IPS DF 4.7 (cell line): ENCODE measurements around the gene MAD1L1.

ENCODE experiments used
- DNase-seq: peaks from one replicate; pipeline ENCODE4 v3.0.0-alpha.2; 2013; ENCODE audit warnings: low spot score; ENCODE audit errors: extremely low read depth

The MAD1L1 gene

DNA sequence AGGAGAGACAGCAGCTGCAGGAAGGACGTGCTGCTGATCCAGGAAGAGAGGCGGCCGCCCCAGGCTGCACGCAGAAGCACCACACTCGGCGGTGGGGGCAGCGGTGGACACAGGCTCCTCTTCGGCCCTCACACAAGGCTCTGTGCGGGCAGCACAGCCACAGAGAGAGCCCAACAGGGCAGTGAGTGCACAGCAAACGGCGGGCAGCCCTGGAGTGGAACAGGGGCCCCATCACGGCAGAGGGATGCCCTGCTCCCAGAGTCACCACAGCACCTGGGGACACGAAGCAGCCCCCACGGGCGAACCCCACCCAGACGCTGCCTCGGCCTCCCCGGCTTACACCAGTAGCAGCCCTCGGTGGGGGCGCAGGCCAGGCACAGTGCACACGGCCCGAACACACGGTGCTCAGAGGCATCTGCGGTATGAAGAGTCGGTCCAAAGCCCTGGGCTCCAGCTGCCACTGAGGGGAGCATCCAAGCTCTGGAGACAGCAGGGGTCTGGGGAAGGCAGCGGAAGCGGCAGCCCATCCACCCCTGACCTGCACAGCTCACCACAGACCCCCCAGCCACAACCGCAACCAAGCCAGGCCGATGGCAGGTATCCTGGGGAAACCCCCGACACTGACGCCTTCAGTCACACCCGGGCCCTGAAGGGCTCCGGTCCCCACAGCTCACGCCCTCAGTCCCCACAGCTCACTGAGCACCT, 26.1 kb upstream of the MAD1L1 start:
- no peak for DNase-seq

- DNase-seq, result no peak
Measured at GRCh38 chr7:2257651-2258050, 24.9 kb upstream of the MAD1L1 start.

GRCh38 chr7:2257046-2257551, 24.4 kb upstream of the MAD1L1 start:
- DNase-seq, result no peak

DNA sequence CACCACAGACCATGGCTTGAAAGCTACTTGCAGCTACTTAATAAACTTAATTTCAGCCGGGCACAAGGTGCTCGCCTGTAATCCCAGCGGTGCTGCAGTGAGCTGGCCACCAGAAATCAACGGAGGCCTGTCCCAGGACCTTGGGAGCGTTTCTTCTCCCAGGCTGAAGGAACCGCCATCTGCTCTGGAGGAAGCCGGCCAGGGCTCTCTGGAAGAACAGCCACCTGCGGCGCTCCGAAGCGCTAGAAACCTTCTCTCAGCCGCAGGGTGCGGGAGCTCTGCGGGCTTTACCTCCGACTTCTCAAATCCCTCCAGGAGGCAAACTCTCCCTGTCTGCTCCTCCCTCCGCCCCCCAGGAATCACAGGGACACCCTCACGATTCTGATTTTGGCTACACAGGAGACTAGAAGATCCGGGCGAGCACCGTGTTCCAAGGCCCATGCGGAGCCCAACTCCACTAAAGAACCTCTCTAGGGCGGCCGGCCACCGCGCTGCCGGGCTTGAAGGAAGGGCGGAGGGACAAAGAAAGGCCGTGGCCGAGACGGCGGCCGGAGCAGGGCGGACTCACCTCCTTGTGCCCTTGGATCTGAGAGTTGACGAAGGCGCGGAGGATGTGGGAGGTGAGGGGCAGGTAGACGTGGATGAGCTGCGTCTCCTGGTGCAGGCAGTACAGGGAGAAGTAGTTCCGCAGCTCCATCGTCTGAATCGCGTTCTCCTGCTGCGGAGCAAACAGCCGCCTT, 23.7 kb upstream of the MAD1L1 start:
- DNase-seq, result no peak

DNA sequence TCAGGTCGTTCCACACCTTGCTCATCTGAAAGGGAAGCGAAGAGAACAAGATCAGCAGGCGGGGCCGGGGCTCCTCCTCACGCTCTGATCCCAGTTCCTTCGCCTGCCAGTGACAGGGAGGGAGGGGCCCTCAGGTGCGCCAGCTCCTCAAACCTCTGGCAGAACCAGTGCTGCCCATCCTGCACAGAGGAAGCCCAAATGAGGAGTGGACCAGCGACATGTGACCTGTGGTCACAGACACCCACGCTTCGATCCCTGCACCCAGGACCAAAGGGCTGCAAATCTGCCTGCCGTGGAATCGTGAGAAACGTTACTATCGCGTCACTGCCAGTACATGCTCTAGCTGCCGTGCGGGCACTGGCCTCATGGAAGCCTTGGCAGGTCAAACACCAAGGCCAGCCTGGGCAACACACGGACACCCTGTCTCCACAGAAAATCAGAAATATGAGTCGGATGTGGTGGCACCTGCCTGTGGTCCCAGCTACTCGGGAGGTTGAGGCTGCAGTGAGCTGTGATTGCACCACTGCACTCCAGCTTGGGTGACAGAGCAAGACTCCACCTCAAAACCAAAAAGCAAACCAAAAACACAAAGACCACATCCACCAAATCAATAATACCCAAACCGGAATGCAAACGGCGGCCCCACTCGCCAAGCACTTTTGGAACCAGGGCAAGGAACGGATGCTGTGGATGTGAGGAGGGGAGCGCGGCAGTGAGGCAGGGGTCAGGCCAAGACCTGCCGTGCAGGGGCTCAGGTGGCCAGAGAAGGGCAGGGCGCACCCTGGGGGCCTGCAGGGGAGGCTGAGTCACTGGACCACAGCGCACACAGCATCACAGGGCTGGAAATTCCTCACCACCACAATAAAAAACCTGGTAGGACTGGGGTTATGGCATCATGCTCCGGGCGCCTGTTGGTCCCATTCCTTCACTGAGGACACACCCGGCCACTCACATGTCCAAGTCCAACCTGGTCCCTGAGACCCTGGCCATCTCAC, 22.7 kb upstream of the MAD1L1 start:
- no peak for DNase-seq

- DNase-seq, result no peak
Measured at GRCh38 chr7:2254429-2255144, 21.8 kb upstream of the MAD1L1 start.

GRCh38 chr7:2253525-2254244, 20.9 kb upstream of the MAD1L1 start:
- DNase-seq, result no peak

DNA sequence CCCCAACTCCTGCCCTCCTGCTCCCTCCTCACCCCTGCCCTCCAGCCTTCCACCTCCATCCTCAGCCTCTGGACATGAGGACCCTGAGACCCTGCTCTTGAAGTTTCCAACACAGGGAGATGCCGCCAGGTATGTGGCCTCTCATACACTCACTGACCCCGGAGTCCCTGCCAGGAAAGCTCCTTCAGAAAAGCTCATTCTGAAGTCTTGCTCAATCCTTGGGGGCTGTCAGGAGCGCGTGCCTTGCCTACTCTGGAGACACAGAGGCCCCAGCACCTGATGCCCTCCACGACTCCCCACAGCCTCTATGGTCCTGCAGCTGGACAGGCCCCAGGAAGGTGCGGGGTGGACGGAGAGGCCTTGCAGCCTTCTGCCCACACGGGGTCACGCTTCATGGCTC, 20.3 kb upstream of the MAD1L1 start:
- DNase-seq, result no peak

DNA sequence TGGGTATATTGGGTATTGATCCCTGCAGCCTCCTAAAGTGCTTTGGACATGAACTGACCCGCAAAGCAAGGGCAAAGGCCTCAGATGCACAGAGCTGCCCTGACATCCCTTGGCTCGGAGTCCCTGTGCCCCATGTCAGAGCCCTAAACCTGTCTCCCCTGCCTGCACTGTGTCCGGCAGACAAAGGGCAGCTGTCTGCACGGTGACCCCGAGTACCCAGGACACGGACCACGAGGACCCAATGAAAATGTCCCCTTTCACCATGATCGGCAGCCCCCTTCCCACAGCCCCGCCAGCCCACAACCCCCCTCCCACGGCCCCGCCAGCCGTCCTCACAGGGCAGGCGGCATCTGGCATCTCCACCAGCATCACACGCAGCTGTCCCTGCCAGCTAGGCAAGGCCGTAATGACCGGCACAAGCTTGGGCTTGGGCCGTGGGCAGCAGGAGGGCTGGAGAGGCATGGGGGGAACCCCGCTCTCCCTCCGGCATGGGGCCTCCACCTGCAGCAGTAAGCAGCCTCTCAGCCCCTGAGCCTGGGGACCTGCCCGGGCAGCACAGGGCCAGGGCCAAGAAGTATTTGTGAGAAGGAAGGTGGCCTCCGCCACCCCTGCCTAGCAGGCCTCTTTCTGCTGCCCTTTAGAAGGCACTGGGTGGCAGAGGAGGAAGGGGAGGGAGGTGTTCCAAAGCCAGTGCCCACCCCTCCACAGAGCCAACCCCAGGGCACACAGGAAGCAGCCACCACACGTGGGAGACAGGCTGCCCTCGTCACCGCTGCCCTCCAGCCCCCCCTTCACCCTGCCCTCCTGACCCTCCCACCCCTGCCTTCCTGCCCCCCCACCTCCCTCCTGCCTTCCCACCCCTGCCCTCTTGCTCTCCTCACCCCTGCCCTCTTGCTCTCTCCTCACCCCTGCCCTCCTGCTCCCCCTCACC, 19.4 kb upstream of the MAD1L1 start:
- DNase-seq, result no peak

DNA sequence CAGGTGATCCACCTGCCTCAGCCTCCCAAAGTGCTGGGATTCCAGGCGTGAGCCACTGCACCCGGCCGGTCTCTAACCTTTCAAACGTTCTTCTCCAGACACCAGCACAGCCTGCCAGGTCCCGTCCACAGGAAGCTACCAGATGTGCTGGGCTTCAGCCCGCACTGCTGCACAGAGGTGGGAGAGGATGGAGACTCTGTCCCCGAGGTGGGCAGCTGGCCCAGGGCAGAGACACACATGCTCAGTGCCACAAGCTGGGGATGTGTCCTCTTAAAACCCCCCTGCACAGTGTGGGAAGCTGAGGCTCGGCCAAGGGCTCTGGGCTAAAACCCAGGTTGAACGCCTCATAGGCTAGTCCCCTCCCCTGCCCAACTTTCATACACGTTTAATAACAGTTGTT, 18.6 kb upstream of the MAD1L1 start:
- DNase-seq, result no peak

GRCh38 chr7:2249744-2250323, 17.1 kb upstream of the MAD1L1 start:
- DNase-seq, result no peak

GRCh38 chr7:2248984-2249694, 16.4 kb upstream of the MAD1L1 start:
- DNase-seq, result no peak

DNA sequence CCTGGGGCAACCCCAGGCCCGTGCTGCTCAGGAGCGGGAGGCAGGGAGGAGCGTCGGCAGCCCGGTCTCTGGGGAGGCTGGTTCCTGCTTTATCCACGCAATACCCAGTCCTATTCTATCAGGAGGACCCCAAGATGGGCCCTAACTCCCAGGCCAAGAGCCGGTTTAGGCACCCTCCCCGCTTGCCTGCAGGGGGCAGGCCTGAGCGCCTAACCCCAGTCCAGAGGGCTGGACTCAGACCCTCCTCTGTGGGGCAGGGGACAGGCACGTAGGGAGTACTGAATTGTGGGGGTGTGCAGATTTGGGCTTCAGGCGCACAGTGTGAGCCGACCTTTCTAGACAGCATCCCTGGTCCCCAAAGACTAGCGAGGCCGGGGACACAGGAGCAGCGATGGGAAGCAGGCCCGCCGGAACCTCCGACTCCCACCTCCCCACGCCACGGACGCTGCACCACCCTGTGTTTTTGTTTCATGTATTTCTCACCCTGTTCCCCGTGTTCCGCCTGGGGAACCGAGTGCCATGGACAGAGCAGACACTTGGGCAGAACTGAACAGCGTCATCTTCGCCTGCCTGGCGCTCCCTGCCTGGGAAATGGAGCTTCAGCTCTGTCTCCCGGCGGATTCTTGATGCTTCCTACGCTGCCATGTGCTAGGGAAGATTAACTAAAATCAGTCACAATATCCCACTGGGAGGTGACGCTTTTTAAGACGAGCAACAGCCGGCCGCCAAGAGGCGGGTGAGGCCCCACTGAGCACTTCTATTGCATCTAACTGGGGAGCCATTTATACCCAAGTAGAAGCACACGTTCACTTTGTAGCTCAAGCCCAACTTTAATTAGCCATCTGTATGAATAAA, 14.6 kb upstream of the MAD1L1 start:
- no peak for DNase-seq

DNA sequence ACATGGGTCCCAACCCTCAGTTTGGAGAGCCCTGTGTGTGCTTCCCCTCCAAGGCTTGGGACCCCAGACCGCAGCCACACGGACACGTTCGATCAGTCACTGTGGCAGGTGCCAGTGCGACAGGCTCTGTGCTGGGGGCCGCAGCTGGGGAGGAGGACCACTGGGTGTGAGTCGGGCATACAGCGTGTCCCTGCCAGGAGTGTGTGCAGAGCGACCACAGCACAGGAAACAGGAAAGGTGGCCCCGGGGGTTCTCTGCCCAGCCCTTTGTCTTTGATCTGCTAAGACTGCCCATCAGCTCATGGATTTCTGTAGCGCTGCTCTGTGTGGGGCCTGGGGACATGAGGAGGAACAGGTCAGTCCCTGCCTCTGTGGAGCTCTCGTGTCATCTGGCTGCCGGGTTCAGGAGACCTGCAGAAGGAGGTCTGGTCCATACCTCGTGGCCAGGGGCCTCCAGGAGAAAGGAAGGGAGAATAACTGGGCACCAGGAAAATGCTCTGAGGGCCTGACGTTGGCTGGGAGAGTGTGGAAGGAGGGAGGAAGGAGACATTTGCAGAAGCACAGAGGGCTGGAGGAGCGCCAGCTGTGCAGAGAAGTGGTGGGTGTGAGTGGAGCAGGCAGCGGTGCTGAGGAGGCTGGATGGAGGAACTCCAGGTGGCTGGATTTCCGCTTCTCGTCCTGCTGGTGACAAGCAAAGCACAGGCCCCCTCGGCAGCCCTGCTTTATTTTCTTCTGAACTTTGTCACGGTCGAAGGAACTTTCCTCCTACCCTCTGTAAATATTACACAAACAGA, 13.3 kb upstream of the MAD1L1 start:
- DNase-seq, result no peak

DNA sequence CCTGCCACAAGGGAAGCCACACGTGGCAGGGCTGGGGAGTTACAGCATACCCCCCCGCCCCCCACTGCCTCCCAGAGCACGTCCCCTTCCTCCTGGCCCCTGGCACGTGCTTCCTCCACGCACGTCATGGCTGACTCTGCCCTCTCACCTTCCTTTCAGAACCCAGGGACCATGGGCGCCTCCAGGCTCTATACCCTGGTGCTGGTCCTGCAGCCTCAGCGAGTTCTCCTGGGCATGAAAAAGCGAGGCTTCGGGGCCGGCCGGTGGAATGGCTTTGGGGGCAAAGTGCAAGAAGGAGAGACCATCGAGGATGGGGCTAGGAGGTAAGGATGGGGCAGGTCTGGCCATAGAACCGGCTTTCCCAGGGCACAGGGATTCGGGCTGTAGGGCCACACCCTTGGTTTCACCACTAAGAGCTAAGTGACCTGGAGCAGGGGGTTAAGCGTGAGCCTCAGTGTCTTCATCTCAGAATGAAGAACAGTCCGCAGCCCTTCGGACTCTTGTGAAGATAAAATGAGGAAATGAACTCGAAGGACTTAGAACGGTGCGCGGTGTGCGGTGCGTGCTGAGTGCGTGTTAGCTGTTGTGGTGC, 11.8 kb upstream of the MAD1L1 start:
- no peak for DNase-seq

DNA sequence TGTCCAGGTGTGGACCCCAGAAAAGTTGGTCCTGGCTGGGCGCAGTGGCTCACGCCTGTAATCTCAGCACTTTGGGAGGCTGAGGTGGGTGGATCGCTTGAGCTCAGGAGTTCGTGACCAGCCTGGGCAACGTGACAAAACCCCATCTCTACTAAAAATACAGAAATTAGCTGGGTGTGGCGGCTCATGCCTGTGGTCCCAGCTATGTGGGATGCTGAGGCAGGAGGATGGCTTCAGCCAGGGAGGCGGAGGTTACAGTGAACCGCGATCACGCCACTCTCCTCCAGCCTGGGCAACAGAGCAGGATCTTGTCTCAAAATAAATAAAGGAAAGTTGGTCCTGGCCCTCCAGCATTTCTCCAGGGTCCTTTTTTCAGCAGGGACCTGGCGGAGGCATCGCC, 10.7 kb upstream of the MAD1L1 start:
- DNase-seq, result no peak
